ENCODE data around the gene TEX29. TPM values are rescaled to one million over a fixed set of nuclear protein-coding genes. Genes with fewer than 3 reads are reported as not detected.
A peak's percentile ranks its signal among the peaks of the same experiment; 100 is the strongest.

Gene TEX29
- total RNA-seq, 1 donor from 2014 or later: 0.67 TPM

DNA sequence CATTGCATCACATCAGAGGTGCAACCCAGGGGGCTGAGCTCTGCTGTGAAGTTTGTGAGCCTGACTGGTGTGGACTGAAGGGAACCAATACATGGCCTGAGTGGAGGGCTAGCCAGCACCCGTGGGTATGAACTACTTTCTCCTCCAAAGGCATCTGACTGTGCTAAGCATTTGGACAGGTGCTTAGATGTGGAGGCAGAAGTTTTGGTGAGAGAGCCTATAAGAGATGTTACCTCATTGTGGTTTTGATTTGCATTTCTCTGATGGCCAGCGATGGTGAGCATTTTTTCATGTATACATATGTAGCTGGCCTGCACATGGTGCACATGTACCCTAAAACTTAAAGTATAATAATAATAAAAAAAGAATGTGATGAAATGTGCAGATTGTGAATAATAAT is 46.9 kb downstream of the TEX29 start:
- DNase-seq (ENCODE audit: low spot score): no peak

DNA sequence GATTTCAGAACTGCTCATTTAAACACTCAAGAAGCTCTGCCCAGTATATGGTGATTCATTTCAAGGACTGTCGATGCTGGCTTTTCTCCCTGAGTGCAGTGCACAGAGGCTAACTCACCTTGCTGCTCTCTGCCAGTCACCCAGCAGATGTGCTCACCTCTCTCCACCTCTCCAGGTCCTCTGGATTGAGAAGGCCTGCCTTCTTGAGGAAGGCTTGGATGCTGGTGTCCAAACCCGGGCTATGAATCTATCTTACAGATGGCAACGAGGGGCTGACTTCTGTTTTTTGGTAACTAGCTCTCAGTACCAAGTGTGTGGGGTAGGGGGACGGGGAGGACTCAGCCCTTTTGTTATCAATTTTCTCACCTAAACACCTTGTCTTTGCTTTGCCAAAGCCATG is 47.6 kb downstream of the TEX29 start:
- DNase-seq (ENCODE audit: low spot score): no peak

DNA sequence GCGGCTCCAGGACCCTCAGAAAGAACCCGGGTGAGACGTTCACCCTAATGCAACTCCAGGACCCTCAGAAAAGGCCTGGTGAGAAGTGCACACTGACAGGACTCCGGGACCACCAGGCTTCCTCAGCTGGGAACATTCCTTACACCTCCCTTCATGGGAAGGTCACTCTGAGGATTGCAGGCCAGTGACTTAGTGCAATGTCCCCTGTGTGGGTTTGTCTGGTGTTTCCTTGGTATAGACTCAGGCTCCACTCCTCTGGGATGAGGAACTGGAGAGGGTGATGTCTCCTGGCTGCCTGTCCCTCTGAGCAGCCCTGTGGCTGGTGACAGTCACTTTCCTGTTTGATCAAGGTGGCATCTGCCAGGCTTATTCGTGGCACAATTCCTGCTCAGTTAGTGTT is 49.7 kb downstream of the TEX29 start:
- DNase-seq (ENCODE audit: low spot score): no peak

DNA sequence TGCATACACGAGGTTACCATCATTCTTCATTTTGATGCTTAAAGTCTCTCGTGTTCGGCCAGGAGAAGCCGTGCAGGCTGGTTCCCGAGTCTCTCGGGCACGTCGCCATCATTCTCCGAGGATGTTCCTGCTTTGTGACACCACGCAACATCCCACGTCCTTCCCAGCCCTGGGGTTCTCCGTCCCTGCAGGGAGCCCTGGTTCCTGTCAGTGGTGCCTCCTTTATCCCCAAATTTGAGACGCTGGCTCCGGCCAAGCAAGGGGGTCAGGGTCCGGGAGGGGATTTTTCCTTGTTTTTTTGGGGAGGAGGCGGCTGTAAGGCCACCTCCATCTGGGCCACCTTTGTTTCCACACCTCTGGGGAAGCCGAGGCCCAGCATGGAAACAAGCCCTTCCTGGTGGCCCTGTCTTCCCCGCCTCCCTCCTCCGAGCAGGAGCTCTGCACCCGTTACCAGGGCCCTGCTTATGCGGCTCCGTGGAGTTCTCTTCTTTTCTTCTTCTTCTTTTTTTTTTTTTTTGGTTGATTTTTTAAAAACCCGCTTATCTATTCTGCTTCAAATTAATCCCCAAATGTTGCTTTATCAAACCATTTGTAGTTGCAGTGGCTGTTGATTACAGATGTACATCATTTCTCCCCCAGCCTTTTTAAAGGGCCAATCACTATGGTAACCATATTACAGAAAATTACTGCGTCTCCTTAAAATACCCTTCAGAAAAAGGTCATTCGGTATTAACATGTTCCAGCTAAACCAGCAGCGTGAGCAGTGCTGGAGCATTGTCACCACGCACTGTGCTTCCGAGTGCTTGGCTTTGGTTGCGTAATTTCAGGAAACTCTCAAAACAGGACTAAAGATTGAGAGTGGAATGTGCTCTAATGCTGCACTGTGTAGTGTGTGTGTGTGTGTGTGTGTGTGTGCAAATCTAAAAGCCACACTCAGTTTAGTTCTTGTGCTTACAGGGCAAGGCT is 50.4 kb downstream of the TEX29 start:
- no peak for DNase-seq (ENCODE audit: low spot score)

DNA sequence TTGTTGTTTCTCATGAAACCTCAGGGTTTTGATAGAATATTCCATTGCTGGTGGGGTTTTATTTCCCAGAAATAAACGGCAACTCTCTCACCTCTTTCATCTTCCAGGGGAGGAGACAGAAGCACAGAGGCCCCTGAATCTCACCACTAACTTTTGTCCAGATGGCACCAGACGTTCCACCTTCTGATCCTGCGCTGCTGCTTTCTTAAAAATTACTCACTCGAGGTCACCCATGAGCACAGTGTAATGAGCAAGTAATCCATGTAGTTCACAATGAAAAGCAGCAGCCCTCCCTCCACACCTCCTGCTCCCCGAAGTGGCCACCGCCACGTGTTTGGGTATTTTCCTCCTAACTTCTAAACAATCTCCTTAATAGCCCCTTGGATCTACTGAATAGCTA is 51.3 kb downstream of the TEX29 start:
- DNase-seq (ENCODE audit: low spot score): no peak

DNA sequence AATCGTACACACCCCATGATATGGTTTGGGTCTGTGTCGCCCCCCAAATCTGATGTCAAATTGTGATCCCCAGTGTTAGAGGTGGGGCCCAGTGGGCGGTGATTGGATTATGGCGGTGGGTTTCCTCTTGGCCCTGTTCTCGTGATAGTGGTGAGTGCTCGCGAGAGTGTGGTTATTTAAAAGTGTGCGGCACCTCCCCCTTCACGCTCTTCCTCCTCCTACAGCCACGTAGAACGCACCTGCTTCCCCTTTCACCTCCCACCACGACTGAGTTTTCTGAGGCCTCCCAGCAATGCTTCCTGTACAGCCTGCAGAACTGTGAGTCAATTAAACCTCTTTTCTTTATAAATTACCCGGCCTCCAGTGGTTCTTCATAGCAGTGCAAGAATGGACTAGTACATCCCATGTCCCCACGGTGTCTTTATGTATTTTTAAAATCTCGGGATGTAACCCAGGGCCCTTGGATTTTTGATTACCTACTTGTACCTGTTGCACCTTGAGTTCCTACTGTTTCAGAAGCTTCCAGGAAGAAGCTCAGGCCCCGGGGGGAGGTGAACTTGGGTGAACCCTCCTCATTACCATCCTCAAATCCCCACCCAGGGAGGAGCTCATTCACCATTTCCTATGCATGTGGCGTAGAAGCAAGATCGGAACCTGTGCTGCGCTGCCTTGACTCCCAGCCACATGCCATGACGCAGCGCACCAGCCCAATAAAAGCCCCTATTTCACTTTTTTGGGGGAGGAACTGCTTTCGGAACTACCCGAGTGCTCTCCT is 52.4 kb downstream of the TEX29 start:
- DNase-seq (ENCODE audit: low spot score): no peak

DNA sequence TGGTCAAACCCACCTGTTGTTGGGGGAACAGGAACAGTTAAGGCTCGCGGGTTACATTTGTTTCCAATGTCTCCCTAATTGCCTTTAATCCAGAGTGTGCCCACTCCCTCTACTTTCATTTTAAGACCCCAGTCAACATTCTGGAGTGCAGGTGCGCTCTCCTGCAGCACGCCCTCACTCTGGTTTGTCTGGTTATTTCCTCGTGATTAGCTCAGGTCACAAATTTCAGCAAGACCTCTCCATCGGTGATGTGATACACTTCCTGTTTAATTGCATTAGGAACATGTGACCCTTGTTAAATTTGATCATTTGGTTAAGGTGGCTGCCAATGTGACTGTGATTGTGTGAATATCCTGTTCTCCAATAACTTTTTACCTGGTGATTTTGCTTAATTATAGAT is 53.0 kb downstream of the TEX29 start:
- DNase-seq (ENCODE audit: low spot score): no peak

DNA sequence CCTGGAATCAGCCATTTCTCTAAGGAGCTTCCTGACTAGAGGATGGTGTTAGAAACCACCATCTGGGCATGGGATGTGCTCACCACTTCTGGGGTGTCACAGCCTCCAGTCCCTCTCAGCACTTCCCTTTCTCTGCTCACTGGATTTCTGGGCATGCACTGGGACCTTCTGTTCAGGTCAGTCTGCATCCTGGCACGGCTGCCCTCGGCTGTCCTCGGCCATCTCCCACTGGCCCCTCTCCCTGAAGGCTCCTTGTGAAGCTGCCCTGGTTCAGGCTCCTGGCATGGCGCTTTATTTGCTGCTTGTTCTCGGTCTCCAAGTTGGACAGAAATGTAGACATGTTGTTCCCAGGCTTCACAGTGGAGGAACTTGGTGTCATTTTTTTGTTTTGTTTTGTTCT is 60.0 kb downstream of the TEX29 start:
- peak; percentile 84 for DNase-seq (ENCODE audit: low spot score)

DNA sequence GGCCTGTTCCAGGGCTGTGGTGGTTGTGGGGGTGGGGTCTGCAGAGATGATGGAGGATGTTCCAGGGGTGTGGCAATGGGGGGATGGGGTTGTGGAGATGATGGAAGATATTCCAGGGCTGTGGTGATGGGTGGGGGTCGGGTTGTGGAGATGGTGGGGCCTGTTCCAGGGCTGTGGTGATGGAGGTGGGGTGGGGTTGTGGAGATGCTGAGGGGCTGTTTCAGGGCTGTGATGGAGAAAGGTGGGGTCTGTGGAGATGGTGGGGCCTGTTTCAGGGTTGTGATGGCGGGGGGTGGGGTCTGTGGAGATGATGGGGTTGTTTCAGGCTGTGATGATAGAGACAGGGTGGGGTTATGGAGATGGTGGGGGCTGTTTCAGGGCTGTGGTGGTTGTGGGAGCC is 62.0 kb downstream of the TEX29 start:
- DNase-seq (ENCODE audit: low spot score): peak; percentile 49

DNA sequence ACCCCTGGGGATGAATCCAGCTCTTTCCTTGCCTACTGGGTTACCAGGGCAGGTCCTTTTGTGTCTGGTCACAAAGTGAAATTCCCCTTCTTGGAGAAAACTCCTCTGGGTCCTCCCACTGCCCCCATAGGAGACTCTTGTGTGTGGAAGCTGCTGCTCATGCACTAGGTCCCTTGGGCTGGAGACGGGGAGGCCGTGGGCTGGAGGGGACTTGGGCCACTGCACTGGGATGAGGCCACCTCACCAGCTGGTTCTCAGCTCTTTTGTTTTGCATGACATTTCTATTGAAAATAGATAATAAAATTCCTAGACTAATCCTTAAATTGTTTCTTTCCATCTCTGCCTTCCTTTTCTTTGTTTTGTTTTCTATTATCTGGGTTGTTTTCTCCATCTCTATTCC is 62.4 kb downstream of the TEX29 start:
- DNase-seq (ENCODE audit: low spot score): no peak

DNA sequence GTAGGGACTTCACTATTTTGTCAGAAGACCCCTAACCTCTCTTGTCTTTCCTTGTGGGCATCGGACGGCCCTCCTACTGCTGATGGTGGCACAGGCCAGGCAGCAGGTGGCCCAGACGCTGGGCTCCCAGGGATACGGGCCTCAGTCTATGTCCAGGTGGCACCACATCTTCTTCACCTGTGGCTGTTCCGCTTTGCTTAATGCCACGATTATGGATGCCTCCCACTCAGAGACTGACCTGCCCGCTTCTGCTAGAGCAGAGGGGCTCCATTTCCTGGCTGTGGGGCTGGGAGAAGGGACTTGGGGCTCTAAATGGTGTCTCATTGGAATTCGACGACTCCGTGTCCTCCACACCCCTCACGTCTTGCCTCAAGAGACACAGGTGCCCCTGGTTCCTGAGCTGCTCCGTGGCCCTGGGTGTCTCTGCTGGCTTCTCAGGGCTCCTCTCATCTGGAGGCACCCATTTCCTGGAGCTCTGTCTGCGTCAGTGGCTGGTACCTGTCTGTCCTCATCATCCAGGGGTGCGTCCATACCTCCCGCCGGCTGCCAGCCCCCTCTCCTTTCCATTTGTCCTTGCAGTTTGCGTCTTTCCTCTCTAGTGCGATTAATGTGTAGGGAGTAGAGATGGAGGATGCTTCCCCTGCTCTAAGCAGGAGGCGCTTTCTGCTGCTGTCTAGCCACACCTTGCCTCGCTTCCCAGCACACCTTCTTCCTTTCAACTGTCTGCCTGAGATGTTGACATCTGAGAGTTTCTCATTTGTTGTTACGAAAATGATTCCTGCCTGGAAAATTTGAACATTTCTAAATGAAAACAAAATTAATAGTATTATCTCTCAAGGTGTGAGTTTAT is 63.4 kb downstream of the TEX29 start:
- DNase-seq (ENCODE audit: low spot score): peak; percentile 62

DNA sequence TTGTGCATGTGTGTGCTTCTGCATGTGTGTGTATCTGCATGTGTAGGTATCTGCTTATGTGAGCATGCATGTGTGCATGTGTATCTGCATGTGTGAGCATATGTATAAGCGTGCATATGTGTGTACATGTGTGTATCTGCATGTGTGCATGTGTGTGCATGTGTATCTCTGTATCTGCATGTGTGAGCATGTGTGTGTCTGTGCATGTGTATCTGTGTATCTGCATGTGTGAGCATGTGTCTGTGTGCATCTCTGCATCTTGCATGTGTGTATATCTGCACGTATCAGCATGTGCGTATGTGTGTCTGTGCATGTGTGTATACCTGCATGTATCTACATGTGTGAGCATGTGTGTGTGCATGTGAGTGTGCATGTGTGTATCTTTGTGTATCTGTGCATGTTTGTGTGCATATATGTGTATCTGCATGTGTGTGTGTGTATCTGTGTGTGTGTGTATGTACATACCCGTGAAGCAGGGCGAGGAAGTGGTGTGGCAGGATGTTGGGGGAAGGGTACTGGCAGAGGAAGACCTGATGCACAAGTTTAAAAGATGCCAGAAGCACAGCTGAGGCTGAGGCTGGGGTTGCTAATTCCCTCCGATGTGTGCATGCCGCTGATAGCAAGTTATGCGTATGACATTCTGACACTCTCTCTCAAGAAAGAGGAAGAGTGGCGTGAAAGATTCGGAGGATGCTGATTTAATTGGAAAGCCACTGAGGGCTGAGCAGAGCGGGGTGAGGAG is 64.2 kb downstream of the TEX29 start:
- no peak for DNase-seq (ENCODE audit: low spot score)

DNA sequence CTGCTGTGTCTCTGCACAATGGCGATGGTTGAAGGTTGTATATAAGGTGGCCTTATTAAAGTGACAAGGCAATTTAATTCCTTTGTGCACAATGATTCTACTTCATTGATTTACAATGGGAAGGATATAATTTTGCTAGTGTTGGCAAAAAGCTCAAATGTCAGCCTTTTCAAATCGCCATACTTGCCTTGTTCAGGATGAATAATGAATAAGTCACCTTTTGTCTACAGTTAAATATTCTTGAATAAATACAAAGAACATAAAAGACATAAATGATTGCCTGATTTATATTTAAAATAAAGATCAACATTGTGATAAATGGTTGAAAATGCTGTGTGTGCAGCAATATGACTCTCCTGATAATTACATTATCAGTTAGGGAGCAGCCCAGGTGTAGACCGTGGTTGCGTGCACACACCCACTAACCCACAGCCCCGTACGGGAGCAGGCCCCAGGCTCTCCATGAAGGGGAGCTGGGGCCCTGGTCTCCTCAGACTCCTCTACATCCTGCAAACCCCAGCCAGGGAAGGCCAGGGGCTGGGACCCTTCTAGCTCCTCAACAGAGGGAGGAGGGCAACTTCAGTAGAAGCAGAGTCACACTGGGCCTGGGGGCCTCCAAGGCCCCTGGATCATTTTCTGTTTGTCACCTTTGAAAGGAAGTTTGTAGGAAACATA is 64.9 kb downstream of the TEX29 start:
- peak; percentile 72 for DNase-seq (ENCODE audit: low spot score)

DNA sequence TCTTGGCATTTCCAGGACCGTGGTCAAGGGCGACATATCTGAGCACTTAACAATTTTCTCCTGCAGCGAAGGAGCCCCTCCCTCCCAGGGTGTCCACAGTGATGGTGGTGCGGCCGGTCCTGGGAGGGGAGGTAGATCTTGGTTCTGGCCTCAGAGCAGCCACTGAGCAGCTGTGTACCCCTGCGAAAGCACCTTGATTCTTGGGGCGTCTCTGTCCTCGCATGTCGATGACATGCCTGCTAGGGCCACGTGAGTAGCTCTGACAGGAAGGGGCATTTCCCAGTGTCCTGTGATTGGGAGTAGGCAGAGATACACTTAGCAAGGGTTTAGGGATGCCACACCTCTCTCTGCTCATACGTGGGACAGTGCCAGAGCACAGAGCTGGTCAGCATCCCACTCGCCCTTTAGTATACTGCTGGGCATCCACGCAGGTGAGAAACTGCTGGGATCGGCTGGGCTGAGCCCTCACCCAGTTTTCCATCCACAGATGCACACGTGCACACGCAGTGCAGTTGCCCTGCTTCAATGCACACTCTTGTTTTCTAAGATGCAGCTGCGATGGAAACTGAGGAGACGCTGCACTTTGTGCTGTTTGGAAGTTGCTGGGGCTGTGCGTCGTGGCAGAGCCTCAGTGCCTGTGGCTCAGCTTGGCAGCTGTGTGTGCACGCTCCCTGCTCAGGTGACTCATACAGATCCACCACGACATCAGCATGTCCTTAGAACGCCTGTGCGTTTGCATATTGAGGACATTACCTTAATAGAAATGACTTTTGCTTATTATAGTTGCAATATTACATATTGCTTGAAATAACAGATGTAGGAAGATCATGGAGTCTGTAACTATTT is 66.8 kb downstream of the TEX29 start:
- DNase-seq (ENCODE audit: low spot score): peak; percentile 81

DNA sequence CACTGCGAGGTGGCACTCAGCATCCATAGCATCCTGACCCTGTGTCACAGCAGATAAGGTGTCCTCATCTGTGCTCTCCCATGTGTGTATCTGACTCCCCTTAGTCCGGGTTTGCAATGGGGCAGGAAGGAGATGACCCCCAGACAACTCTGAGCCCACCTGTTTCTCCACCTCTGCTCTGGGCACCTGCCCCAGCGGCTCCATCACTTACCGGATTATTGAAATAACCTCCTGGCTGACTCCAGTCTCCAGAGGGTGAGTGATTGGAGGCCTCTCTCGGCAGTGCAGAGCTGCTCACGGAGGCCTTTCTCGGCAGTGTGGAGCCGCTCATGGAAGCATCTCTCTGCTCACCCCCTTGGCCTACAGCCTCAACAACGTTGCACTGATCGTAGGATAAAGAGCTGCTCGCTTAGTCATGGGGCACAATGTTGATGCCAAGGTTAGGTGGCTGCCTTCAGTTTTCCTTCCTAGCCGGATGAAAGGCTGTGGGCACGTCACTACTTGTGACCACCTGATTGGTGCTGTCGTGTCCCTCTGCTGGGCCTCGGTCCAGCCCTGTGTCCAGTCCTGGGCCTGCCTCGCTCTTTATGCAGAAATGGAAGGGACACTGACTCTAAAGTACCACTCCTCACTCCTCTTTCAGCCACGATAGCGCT is 67.6 kb downstream of the TEX29 start:
- DNase-seq (ENCODE audit: low spot score): peak; percentile 77

DNA sequence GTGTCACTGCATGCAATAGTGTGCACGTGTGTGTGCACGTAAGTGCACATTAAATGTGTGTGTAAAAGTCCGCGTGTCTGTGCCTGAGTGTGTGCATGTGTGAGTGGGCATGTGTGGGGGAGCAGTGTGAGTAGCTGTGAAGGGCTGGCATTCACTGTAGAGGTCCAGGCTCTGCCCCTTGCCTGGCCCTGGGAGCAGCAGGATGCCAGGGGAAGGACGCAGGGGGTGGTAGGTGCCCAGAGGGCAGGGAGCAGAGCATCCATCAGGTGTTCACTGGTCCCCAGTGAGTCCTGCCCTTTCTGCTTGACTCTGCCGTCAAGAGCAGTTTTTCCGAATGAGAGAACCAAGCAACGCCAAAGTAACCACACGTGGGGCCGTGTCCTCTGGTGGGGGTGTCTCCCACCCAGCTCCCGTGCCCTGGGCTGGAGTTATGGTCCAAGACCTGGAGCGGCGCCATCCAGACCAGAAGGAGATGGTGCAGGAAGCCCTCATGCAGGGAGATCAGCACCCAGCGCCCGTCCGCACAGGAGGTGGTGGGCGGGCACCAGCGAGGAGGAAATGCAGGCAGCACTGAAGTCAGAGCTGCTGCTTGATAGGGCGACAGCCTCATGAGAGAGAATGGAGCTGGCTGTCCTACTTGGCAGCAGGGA is 68.5 kb downstream of the TEX29 start:
- DNase-seq (ENCODE audit: low spot score): peak; percentile 76

DNA sequence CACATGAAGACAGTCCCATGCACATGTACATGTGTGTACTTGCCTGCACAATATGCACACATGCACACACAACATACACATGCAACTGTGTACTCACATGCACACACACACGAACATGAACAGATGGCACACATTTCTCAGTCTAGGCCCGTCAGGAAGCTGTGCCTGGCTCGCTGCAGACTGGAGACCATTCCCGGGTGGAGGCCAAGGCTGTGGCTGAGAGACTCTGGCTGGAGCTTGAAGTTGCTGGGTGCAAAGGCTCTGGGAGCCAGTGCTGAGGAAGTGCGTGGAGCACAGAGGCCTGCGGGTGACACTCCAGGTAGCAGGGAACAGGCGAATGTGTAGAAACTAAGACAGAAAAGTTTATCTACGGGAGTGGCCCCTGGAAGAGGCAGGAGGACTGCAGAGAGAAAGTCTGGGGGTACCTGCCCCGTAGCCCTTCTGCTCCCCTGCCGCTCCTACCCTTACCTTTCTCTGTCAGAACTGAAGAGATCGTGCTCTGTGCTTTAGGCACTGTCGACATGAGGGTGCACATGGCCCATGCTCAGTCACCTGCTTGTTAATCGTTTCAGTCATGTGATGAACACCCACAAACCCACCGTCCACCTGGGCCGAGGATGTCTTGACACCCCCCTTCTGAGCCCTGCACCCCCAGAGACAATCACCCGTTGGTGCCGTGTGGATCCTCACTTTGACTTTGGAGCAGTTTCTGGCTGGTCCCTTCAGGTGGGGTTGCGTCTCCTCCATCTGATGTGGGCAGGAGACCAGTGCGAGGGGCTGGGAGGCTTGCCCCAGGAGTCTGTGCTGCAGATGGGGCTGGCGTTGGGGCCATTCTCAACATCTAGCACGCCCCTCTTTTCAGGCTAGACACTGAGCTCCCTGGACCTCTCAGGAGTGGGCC is 69.4 kb downstream of the TEX29 start:
- peak; percentile 60 for DNase-seq (ENCODE audit: low spot score)
